Measurements from ENCODE around the gene PDZD4. TPM values are rescaled to one million over a fixed set of nuclear protein-coding genes. Genes with fewer than 3 reads are reported as not detected.
"Not testable (repeated sequence)": the region's sequence is repeated elsewhere in the genome, so short reads cannot be mapped to it uniquely, and the experiment has no call there.

The PDZD4 gene
- total and polyA plus RNA-seq, 3 experiments from 2014 or later = 1.3 to 2.3 (median 2.1) TPM

- Histone ChIP-seq H3K9me3 (ENCODE audit: low read length) (no peaks in the 10 kb centered on the region), H3K4me3 (ENCODE audit: low read length) (no peak overlapping the region), H3K36me3 (ENCODE audit: insufficient read depth, low read length) (no peaks in the 10 kb centered on the region), H3K4me1 (ENCODE audit: insufficient read depth, low read length) (peaks cover 51% of the 10 kb centered on the region), H3K27ac (ENCODE audit: low read depth, low read length) (no peak overlapping the region), H3K27me3 (ENCODE audit: insufficient read depth, low read length, poor library complexity, severe bottlenecking) (no peaks in the 10 kb centered on the region)
- Mint-ChIP-seq H3K27ac (peak overlapping the region in 4 of 8 donors; percentile 30 to 88 (median 64)), H3K9me3 (no peaks in the 10 kb centered on the region), H3K36me3 (no peaks in the 10 kb centered on the region), H3K4me1 (peaks cover 52 to 67% (median 55%) of the 10 kb centered on the region in 3 donors), H3K4me3 (peak overlapping the region in 6 of 7 donors; percentile 50 to 89 (median 56)), H3K27me3 (peaks cover 0 to 15% of the 10 kb centered on the region in 2 donors)
- DNase-seq = peak; percentile 47 to 61 (median 58)
- CTCF ChIA-PET = interaction anchor here (1.1 to 1.3 kb wide), 2 partner anchors 20 to 128 kb away, joined by 3 read pairs; no protein-coding TSS in a partner anchor
- POLR2A ChIA-PET = interaction anchor here (0.5 kb wide), 1 partner anchor 824 kb away, joined by 3 read pairs; no protein-coding TSS in a partner anchor
Observed at GRCh38 chrX:153818571-153819383, 11.6 kb downstream of the PDZD4 start.

- H3K9me3 Mint-ChIP-seq; H3K36me3 Mint-ChIP-seq; CTCF ChIA-PET; POLR2A ChIA-PET; H3K4me3 ChIP-seq (ENCODE audit: low read length); H3K27ac ChIP-seq (ENCODE audit: low read depth, low read length); H3K9me3 ChIP-seq (ENCODE audit: low read length); H3K27me3 ChIP-seq (ENCODE audit: insufficient read depth, low read length, poor library complexity, severe bottlenecking); DNase-seq; H3K36me3 ChIP-seq (ENCODE audit: insufficient read depth, low read length): not testable (repeated sequence)
- peaks cover 49 to 67% (median 52%) of the 10 kb centered on the region in 3 donors for H3K4me1 Mint-ChIP-seq
- peak overlapping the region in 3 of 7 donors; percentile 15 to 26 (median 22) for H3K4me3 Mint-ChIP-seq
- peak overlapping the region in 1 of 8 donors; percentile 30 for H3K27ac Mint-ChIP-seq
- H3K4me1 ChIP-seq (ENCODE audit: insufficient read depth, low read length) = peaks cover 51% of the 10 kb centered on the region
- peaks cover 0 to 20% of the 10 kb centered on the region in 2 donors for H3K27me3 Mint-ChIP-seq
Observed at GRCh38 chrX:153818064-153818463, 12.3 kb downstream of the PDZD4 start.

GRCh38 chrX:153816831-153817690, 13.3 kb downstream of the PDZD4 start:
- Mint-ChIP-seq H3K27me3 (peaks cover 0 to 19% of the 10 kb centered on the region in 2 donors), H3K4me3 (peak overlapping the region; percentile 46 to 78 (median 73)), H3K9me3 (no peaks in the 10 kb centered on the region), H3K27ac (peak overlapping the region in 6 of 8 donors; percentile 39 to 81 (median 68)), H3K4me1 (peaks cover 42 to 63% (median 43%) of the 10 kb centered on the region in 3 donors), H3K36me3 (no peaks in the 10 kb centered on the region)
- Histone ChIP-seq H3K4me3 (ENCODE audit: low read length) (no peak overlapping the region), H3K27ac (ENCODE audit: low read depth, low read length) (no peak overlapping the region), H3K9me3 (ENCODE audit: low read length) (no peaks in the 10 kb centered on the region), H3K36me3 (ENCODE audit: insufficient read depth, low read length) (no peaks in the 10 kb centered on the region), H3K27me3 (ENCODE audit: insufficient read depth, low read length, poor library complexity, severe bottlenecking) (no peaks in the 10 kb centered on the region), H3K4me1 (ENCODE audit: insufficient read depth, low read length) (peaks cover 44% of the 10 kb centered on the region)
- ChIA-PET POLR2A (no interaction called here), CTCF (interaction anchor here (1.4 kb wide), 1 partner anchor 179 kb away, joined by 3 read pairs; no protein-coding TSS in a partner anchor)
- DNase-seq = peak; percentile 10 to 65 (median 25)

GRCh38 chrX:153814591-153815315, 15.6 kb downstream of the PDZD4 start:
- Histone ChIP-seq H3K36me3 (ENCODE audit: insufficient read depth, low read length) (no peaks in the 10 kb centered on the region), H3K4me3 (ENCODE audit: low read length) (no peak overlapping the region), H3K27ac (ENCODE audit: low read depth, low read length) (no peak overlapping the region), H3K9me3 (ENCODE audit: low read length) (no peaks in the 10 kb centered on the region), H3K27me3 (ENCODE audit: insufficient read depth, low read length, poor library complexity, severe bottlenecking) (no peaks in the 10 kb centered on the region), H3K4me1 (ENCODE audit: insufficient read depth, low read length) (peaks cover 26% of the 10 kb centered on the region)
- no peaks in the 10 kb centered on the region for H3K9me3 Mint-ChIP-seq
- ChIA-PET POLR2A (no interaction called here), CTCF (no interaction called here)
- peaks cover 0 to 18% of the 10 kb centered on the region in 2 donors for H3K27me3 Mint-ChIP-seq
- peak overlapping the region in 6 of 8 donors; percentile 14 to 91 (median 54) for H3K27ac Mint-ChIP-seq
- DNase-seq = no peak
- peaks cover 26 to 42% (median 27%) of the 10 kb centered on the region in 3 donors for H3K4me1 Mint-ChIP-seq
- no peaks in the 10 kb centered on the region for H3K36me3 Mint-ChIP-seq
- peak overlapping the region in 2 of 7 donors; percentile 23 to 51 for H3K4me3 Mint-ChIP-seq

DNA sequence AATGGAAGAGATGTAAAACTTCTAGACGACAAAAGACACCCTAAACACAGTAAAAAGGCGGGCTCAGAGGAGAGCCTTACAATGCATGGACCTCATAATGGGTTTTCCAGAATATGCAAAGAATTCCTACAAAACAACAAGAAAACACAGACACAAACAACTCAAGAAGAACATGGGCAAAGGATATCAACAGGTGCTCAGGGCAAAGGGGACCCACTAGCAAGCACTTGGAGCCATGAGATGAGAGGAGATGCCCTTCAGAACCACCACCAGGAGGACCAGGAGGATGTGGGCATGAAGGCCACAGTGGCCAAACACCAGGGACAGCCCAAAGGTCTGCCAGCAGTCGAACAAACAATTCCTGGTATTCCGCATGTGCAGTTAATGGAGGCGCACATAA, 17.2 kb downstream of the PDZD4 start:
- Mint-ChIP-seq H3K4me1 (peaks cover 22 to 31% (median 23%) of the 10 kb centered on the region in 3 donors), H3K36me3 (no peaks in the 10 kb centered on the region), H3K27me3 (peaks cover 0 to 17% of the 10 kb centered on the region in 2 donors), H3K4me3 (no peak overlapping the region), H3K9me3 (no peaks in the 10 kb centered on the region), H3K27ac (peak overlapping the region in 1 of 8 donors; percentile 12)
- no peak overlapping the region for H3K4me3 ChIP-seq (ENCODE audit: low read length)
- ChIA-PET POLR2A (no interaction called here), CTCF (no interaction called here)
- no peaks in the 10 kb centered on the region for H3K9me3 ChIP-seq (ENCODE audit: low read length)
- H3K4me1 ChIP-seq (ENCODE audit: insufficient read depth, low read length) = peaks cover 20% of the 10 kb centered on the region
- H3K27me3 ChIP-seq (ENCODE audit: insufficient read depth, low read length, poor library complexity, severe bottlenecking) = no peaks in the 10 kb centered on the region
- DNase-seq = no peak
- H3K27ac ChIP-seq (ENCODE audit: low read depth, low read length) = no peak overlapping the region
- H3K36me3 ChIP-seq (ENCODE audit: insufficient read depth, low read length) = no peaks in the 10 kb centered on the region

- peaks cover 18 to 26% (median 19%) of the 10 kb centered on the region in 3 donors for H3K4me1 Mint-ChIP-seq
- Histone ChIP-seq H3K27me3 (ENCODE audit: insufficient read depth, low read length, poor library complexity, severe bottlenecking) (no peaks in the 10 kb centered on the region), H3K4me3 (ENCODE audit: low read length) (no peak overlapping the region), H3K4me1 (ENCODE audit: insufficient read depth, low read length) (peaks cover 10% of the 10 kb centered on the region), H3K36me3 (ENCODE audit: insufficient read depth, low read length) (no peaks in the 10 kb centered on the region), H3K27ac (ENCODE audit: low read depth, low read length) (no peak overlapping the region), H3K9me3 (ENCODE audit: low read length) (no peaks in the 10 kb centered on the region)
- DNase-seq = no peak
- H3K36me3 Mint-ChIP-seq = peaks cover 0 to 1% (median 0%) of the 10 kb centered on the region in 3 donors
- ChIA-PET POLR2A (no interaction called here), CTCF (interaction anchor here (2.2 kb wide), 1 partner anchor 135 kb away, joined by 5 read pairs; no protein-coding TSS in a partner anchor)
- H3K27ac Mint-ChIP-seq = no peak overlapping the region
- no peak overlapping the region for H3K4me3 Mint-ChIP-seq
- H3K9me3 Mint-ChIP-seq = no peaks in the 10 kb centered on the region
- H3K27me3 Mint-ChIP-seq = peaks cover 0 to 15% of the 10 kb centered on the region in 2 donors
Observed at GRCh38 chrX:153812220-153812619, 18.1 kb downstream of the PDZD4 start.

DNA sequence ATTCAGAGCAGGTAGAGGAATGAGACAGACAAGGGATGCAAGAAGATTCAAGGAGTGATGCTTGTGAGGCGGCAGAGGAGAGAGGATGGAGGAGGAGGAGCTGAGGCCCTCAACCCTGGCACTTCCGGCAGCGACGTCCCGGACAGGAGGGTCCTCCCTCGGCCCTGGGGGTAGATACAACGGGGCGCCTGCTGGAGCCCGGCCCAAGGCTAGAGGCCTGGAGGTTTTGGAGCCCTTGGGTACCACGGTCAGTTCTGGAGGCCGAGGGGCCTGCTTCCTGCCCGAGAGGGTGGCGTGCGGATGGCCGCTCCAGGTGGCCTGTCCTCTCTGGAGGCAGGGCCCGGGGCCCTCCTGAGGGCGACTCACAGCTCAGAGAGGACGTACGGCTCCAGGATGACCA, 22.4 kb downstream of the PDZD4 start:
- Histone ChIP-seq H3K4me1 (ENCODE audit: insufficient read depth, low read length) (no peaks in the 10 kb centered on the region), H3K27me3 (ENCODE audit: insufficient read depth, low read length, poor library complexity, severe bottlenecking) (no peaks in the 10 kb centered on the region), H3K36me3 (ENCODE audit: insufficient read depth, low read length) (no peaks in the 10 kb centered on the region), H3K27ac (ENCODE audit: low read depth, low read length) (no peak overlapping the region), H3K9me3 (ENCODE audit: low read length) (no peaks in the 10 kb centered on the region), H3K4me3 (ENCODE audit: low read length) (no peak overlapping the region)
- H3K4me1 Mint-ChIP-seq = peaks cover 0 to 2% (median 2%) of the 10 kb centered on the region in 3 donors
- H3K27me3 Mint-ChIP-seq = peaks cover 0 to 5% of the 10 kb centered on the region in 2 donors
- peaks cover 0 to 1% (median 0%) of the 10 kb centered on the region in 3 donors for H3K36me3 Mint-ChIP-seq
- peak overlapping the region in 1 of 7 donors; percentile 52 for H3K4me3 Mint-ChIP-seq
- DNase-seq = no peak
- H3K9me3 Mint-ChIP-seq = no peaks in the 10 kb centered on the region
- POLR2A ChIA-PET = no interaction called here
- CTCF ChIA-PET = no interaction called here
- peak overlapping the region in 2 of 8 donors; percentile 56 to 98 for H3K27ac Mint-ChIP-seq

Measured in CD8-positive, alpha-beta memory T cell (primary cell).